ENCODE data around the gene OPCML.

The OPCML gene

DNA sequence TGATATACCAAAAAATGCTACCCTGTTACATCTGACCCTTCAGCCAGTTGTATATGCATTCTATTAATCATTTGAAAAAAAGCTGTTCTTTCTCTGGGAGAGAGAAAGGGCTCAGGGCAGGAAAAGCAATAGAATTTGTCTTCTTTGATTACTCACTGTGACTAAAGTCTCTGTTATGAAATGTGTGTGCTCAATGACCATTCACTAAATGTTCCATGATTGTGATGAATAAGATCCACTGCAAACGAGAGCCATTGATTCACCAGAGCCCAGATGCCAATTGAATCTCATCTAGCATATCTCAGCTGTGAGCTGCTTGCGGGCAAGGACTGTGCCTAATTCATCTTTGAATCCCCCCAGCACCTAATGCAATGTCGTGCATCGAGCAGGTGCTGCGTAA is 184.3 kb downstream of the OPCML start:
- H2AFZ ChIP-seq (ENCODE audit: low read length), result no peak overlapping the region
- H3K4me3 ChIP-seq (ENCODE audit: low read depth, low read length, poor library complexity, severe bottlenecking), result no peak overlapping the region
- H3K9ac ChIP-seq (ENCODE audit: low read length), result no peak overlapping the region
- H3K27me3 ChIP-seq (ENCODE audit: insufficient read depth, low read length), result no peaks in the 10 kb centered on the region
- H3K36me3 ChIP-seq (ENCODE audit: insufficient read depth, low read length), result no peaks in the 10 kb centered on the region
- no peak overlapping the region for H3K4me2 ChIP-seq (ENCODE audit: low read length)
- H3K4me1 ChIP-seq (ENCODE audit: insufficient read depth, low read length, severe bottlenecking), result no peaks in the 10 kb centered on the region
- no peaks in the 10 kb centered on the region for H3F3A ChIP-seq (ENCODE audit: insufficient read depth, low read length)
- no peaks in the 10 kb centered on the region for H4K20me1 ChIP-seq (ENCODE audit: insufficient read depth, low read length)
- H3K9me2 ChIP-seq (ENCODE audit: low read depth, low read length), result no peaks in the 10 kb centered on the region
- H3K27ac ChIP-seq (ENCODE audit: low read depth, low read length, poor library complexity, severe bottlenecking), result no peak overlapping the region
- H3K79me2 ChIP-seq (ENCODE audit: insufficient read depth, low read length), result no peaks in the 10 kb centered on the region
- no peak for TF ChIP-seq EZH2 (IDR thresholded peaks at IDR 0.05; ENCODE audit: borderline replicate concordance, low read length)
- TF ChIP-seq, protein P1, sequence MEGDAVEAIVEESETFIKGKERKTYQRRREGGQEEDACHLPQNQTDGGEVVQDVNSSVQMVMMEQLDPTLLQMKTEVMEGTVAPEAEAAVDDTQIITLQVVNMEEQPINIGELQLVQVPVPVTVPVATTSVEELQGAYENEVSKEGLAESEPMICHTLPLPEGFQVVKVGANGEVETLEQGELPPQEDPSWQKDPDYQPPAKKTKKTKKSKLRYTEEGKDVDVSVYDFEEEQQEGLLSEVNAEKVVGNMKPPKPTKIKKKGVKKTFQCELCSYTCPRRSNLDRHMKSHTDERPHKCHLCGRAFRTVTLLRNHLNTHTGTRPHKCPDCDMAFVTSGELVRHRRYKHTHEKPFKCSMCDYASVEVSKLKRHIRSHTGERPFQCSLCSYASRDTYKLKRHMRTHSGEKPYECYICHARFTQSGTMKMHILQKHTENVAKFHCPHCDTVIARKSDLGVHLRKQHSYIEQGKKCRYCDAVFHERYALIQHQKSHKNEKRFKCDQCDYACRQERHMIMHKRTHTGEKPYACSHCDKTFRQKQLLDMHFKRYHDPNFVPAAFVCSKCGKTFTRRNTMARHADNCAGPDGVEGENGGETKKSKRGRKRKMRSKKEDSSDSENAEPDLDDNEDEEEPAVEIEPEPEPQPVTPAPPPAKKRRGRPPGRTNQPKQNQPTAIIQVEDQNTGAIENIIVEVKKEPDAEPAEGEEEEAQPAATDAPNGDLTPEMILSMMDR (IDR thresholded peaks at IDR 0.05; ENCODE audit: low read length), result no peak
- H3K9me3 ChIP-seq (ENCODE audit: low read length), result no peaks in the 10 kb centered on the region

DNA sequence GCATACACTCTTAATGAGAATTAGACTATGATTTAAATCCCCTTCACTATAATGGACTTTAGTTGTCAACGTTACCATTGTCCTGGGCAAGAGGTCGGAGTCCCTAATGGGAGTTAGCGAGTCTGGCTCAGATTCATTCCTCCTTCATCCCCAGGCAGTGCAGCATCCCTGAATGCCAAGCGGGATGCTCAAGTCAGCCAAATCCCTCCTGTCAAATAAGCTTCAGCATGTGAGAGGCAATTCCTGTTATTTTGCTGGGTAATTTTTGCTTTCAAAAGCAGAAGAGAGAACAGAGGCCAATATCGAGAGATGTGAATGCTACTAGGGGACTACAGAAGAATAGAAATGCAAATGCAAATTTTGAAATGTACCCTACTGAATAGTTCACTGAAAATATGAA is 186.2 kb downstream of the OPCML start:
- H2AFZ ChIP-seq (ENCODE audit: low read length), result no peak overlapping the region
- no peaks in the 10 kb centered on the region for H3K79me2 ChIP-seq (ENCODE audit: insufficient read depth, low read length)
- H3K4me1 ChIP-seq (ENCODE audit: insufficient read depth, low read length, severe bottlenecking), result no peaks in the 10 kb centered on the region
- H3K36me3 ChIP-seq (ENCODE audit: insufficient read depth, low read length), result no peaks in the 10 kb centered on the region
- no peaks in the 10 kb centered on the region for H3K27me3 ChIP-seq (ENCODE audit: insufficient read depth, low read length)
- no peaks in the 10 kb centered on the region for H3K9me2 ChIP-seq (ENCODE audit: low read depth, low read length)
- no peaks in the 10 kb centered on the region for H3F3A ChIP-seq (ENCODE audit: insufficient read depth, low read length)
- H3K4me2 ChIP-seq (ENCODE audit: low read length), result no peak overlapping the region
- H4K20me1 ChIP-seq (ENCODE audit: insufficient read depth, low read length), result no peaks in the 10 kb centered on the region
- TF ChIP-seq, protein P1 (IDR thresholded peaks at IDR 0.05; ENCODE audit: low read length), result no peak
- no peak for TF ChIP-seq EZH2 (IDR thresholded peaks at IDR 0.05; ENCODE audit: borderline replicate concordance, low read length)
- H3K4me3 ChIP-seq (ENCODE audit: low read depth, low read length, poor library complexity, severe bottlenecking), result no peak overlapping the region
- H3K9ac ChIP-seq (ENCODE audit: low read length), result no peak overlapping the region
- H3K9me3 ChIP-seq (ENCODE audit: low read length), result no peaks in the 10 kb centered on the region
- H3K27ac ChIP-seq (ENCODE audit: low read depth, low read length, poor library complexity, severe bottlenecking), result no peak overlapping the region

DNA sequence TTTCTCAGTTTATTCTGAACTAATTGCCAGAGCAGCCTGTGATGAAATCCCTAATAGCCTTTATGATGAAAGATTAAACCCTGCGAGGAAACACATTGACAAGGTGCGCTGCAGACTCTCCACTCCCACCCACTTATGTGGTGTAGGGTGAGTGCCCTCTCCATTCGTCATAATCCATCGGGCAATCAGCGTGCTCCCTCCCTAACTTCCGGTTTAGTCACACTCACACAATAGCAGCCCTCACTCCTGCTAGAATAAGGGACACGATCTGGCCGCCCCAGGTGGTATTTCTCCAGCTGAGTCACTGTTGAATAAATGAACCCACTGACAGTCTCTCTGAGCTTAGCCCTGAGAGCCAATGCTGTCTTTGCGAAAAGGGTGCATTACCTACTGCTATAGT is 188.3 kb downstream of the OPCML start:
- Histone ChIP-seq H3K79me2 (ENCODE audit: insufficient read depth, low read length) (no peaks in the 10 kb centered on the region), H4K20me1 (ENCODE audit: insufficient read depth, low read length) (no peaks in the 10 kb centered on the region), H3K4me1 (ENCODE audit: insufficient read depth, low read length, severe bottlenecking) (no peaks in the 10 kb centered on the region), H3K9ac (ENCODE audit: low read length) (no peak overlapping the region), H3K27me3 (ENCODE audit: insufficient read depth, low read length) (no peaks in the 10 kb centered on the region), H3K36me3 (ENCODE audit: insufficient read depth, low read length) (no peaks in the 10 kb centered on the region), H2AFZ (ENCODE audit: low read length) (no peak overlapping the region), H3K9me2 (ENCODE audit: low read depth, low read length) (no peaks in the 10 kb centered on the region), H3K9me3 (ENCODE audit: low read length) (no peaks in the 10 kb centered on the region), H3K4me3 (ENCODE audit: low read depth, low read length, poor library complexity, severe bottlenecking) (no peak overlapping the region), H3K27ac (ENCODE audit: low read depth, low read length, poor library complexity, severe bottlenecking) (no peak overlapping the region), H3F3A (ENCODE audit: insufficient read depth, low read length) (no peaks in the 10 kb centered on the region), H3K4me2 (ENCODE audit: low read length) (no peak overlapping the region)
- TF ChIP-seq, protein P1 (IDR thresholded peaks at IDR 0.05; ENCODE audit: low read length), result no peak
- TF ChIP-seq EZH2 (IDR thresholded peaks at IDR 0.05; ENCODE audit: borderline replicate concordance, low read length), result no peak

All from OCI-LY1 (cell line).